GM23248 (cell line): ENCODE measurements around the gene MTHFSD. TPM values are rescaled to one million over a fixed set of nuclear protein-coding genes. Genes with fewer than 3 reads are reported as not detected.

Experiments
- DNase-seq: peaks from one replicate; pipeline ENCODE4 v3.0.0-alpha.2; 2015
- H2AFZ ChIP-seq: fragments of 200-600 bp; sonication (generic); 2 replicates; pipeline ENCODE4 v1.6.1; 2016; ENCODE audit warnings: antibody characterized with exemption
- H3F3A ChIP-seq: fragments of 200-600 bp; sonication (generic); 2 replicates; pipeline ENCODE4 v1.6.1; 2016; ENCODE audit warnings: mild to moderate bottlenecking, antibody characterized with exemption, mixed run types; ENCODE audit not compliant: insufficient read depth
- H3K27ac ChIP-seq: fragments of 200-600 bp; sonication (generic); 2 replicates; pipeline ENCODE4 v1.5.1; 2016; ENCODE audit warnings: mild to moderate bottlenecking
- H3K27me3 ChIP-seq: fragments of 200-600 bp; sonication (generic); replicated peaks from 2 replicates; pipeline ENCODE4 v1.6.1; 2016; ENCODE audit warnings: mild to moderate bottlenecking; ENCODE audit not compliant: insufficient read depth
- H3K36me3 ChIP-seq: fragments of 200-600 bp; sonication (generic); 2 replicates; pipeline ENCODE4 v1.6.1; 2016; ENCODE audit warnings: low read depth, mild to moderate bottlenecking
- H3K4me1 ChIP-seq: fragments of 200-600 bp; sonication (generic); 2 replicates; pipeline ENCODE4 v1.6.1; 2016; ENCODE audit warnings: mild to moderate bottlenecking; ENCODE audit not compliant: insufficient read depth
- H3K4me2 ChIP-seq: fragments of 200-600 bp; sonication (generic); one replicate; pipeline ENCODE4 v1.6.1; 2016; ENCODE audit warnings: mild to moderate bottlenecking; ENCODE audit not compliant: unreplicated experiment
- H3K4me3 ChIP-seq: fragments of 200-600 bp; sonication (generic); 2 replicates; pipeline ENCODE4 v1.5.1; 2016; ENCODE audit warnings: mild to moderate bottlenecking
- H3K79me2 ChIP-seq: fragments of 200-600 bp; sonication (generic); 2 replicates; pipeline ENCODE4 v1.6.1; 2016; ENCODE audit warnings: mild to moderate bottlenecking; ENCODE audit not compliant: insufficient read depth
- H3K9ac ChIP-seq: fragments of 200-600 bp; sonication (generic); 2 replicates; pipeline ENCODE4 v1.6.1; 2016; ENCODE audit warnings: mild to moderate bottlenecking
- H3K9me2 ChIP-seq: fragments of 200-600 bp; sonication (generic); 2 replicates; pipeline ENCODE4 v1.6.1; 2016; ENCODE audit warnings: mixed run types, mild to moderate bottlenecking, moderate library complexity; ENCODE audit not compliant: insufficient read depth
- H3K9me3 ChIP-seq: fragments of 200-600 bp; sonication (generic); one replicate; pipeline ENCODE4 v1.6.1; 2017; ENCODE audit warnings: low read depth
- H4K20me1 ChIP-seq: fragments of 200-600 bp; sonication (generic); 2 replicates; pipeline ENCODE4 v1.6.0; 2016; ENCODE audit not compliant: insufficient read depth
- EZH2 ChIP-seq: fragments of 200-600 bp; sonication (generic); IDR thresholded peaks from 2 replicates; pipeline ENCODE4 v1.6.1; 2018; ENCODE audit warnings: antibody characterized with exemption, mild to moderate bottlenecking; ENCODE audit not compliant: insufficient read depth, poor library complexity, severe bottlenecking
- EZH2phosphoT487 ChIP-seq: fragments of 200-600 bp; sonication (generic); IDR thresholded peaks from 2 replicates; pipeline ENCODE4 v1.6.1; 2018; ENCODE audit warnings: antibody characterized with exemption, moderate library complexity, mild to moderate bottlenecking, low read depth; ENCODE audit not compliant: insufficient read depth
- WGBS, 2 experiments: methylation state at CpG; one replicate each; pipeline ENCODE4 v1.1.6; 2015 to 2017; ENCODE audit warnings: low lambda C conversion rate in 2 of 2, low coverage in 1 of 2; ENCODE audit errors: missing lambda C conversion rate in 2 of 2; 5-methylcytosine and 5-hydroxymethylcytosine counted together
- in situ Hi-C: fragments of 300-500 bp; cut with MboI; formaldehyde crosslinking; loops from 2 replicates; pipeline ENCODE4 v1.15.0; 2020
- polyA plus RNA-seq: library from polyadenylated mRNA; unstranded; fragments of >200 nt; fragmentation: Nextera tagmentation; extraction: Ambion mirVana; gene quantifications from 2 replicates; pipeline ENCODE4 v1.2.1, GENCODE V29; 2016
- total RNA-seq: library from RNA; depleted of rRNA; stranded (reverse); fragments of >200 nt; shearing (Covaris generic); gene quantifications from 2 replicates; pipeline ENCODE4 v1.2.3, GENCODE V29; 2014

Gene MTHFSD
- total and polyA plus RNA-seq, 2 experiments from 2014 or later, result 12.9 to 14.0 TPM

GRCh38 chr16:86541560-86541959 lies 13.5 kb downstream of the MTHFSD start:
- Histone ChIP-seq H4K20me1 (no peaks in the 10 kb centered on the region), H3K9ac (no peak overlapping the region), H3K36me3 (peaks cover 24% of the 10 kb centered on the region; the same call in 1 of the 2 replicates), H3K79me2 (no peaks in the 10 kb centered on the region), H3K9me2 (no peaks in the 10 kb centered on the region), H3K4me1 (no peaks in the 10 kb centered on the region), H3K27ac (no peak overlapping the region), H3K9me3 (no peaks in the 10 kb centered on the region), H3K4me2 (no peak overlapping the region), H3F3A (no peaks in the 10 kb centered on the region), H2AFZ (no peak overlapping the region), H3K27me3 (no peaks in the 10 kb centered on the region), H3K4me3 (no peak overlapping the region)
- 92 to 93% methylated on average over 10 to 11 of the region's 11 CpGs for WGBS, 2 experiments
- TF ChIP-seq EZH2phosphoT487 (no peak), EZH2 (no peak)
- DNase-seq, result no peak
- in situ Hi-C loops, result no loop called here

GRCh38 chr16:86540894-86541293 lies 14.1 kb downstream of the MTHFSD start:
- H2AFZ ChIP-seq, result no peak overlapping the region
- in situ Hi-C loops, result no loop called here
- H3K9me3 ChIP-seq, result no peaks in the 10 kb centered on the region
- no peak overlapping the region for H3K4me2 ChIP-seq
- no peak for DNase-seq
- H3K9ac ChIP-seq, result no peak overlapping the region
- no peak for TF ChIP-seq EZH2
- no peak for TF ChIP-seq EZH2phosphoT487
- H3K27ac ChIP-seq, result no peak overlapping the region
- 90 to 92% methylated on average over 6 of the region's 6 CpGs for WGBS, 2 experiments
- H3K4me3 ChIP-seq, result no peak overlapping the region
- no peaks in the 10 kb centered on the region for H3K9me2 ChIP-seq
- H3K27me3 ChIP-seq, result no peaks in the 10 kb centered on the region
- H3K79me2 ChIP-seq, result no peaks in the 10 kb centered on the region
- H3K36me3 ChIP-seq, result peaks cover 24% of the 10 kb centered on the region; the same call in 1 of the 2 replicates
- H3F3A ChIP-seq, result no peaks in the 10 kb centered on the region
- no peaks in the 10 kb centered on the region for H3K4me1 ChIP-seq
- H4K20me1 ChIP-seq, result no peaks in the 10 kb centered on the region

- Histone ChIP-seq H3K4me2 (no peak overlapping the region), H3K36me3 (peaks cover 24% of the 10 kb centered on the region; the same call in 1 of the 2 replicates), H3K4me1 (no peaks in the 10 kb centered on the region), H4K20me1 (no peaks in the 10 kb centered on the region), H3K79me2 (no peaks in the 10 kb centered on the region), H3K9ac (no peak overlapping the region), H3K4me3 (no peak overlapping the region), H3K27ac (no peak overlapping the region), H2AFZ (no peak overlapping the region), H3K9me3 (no peaks in the 10 kb centered on the region), H3F3A (no peaks in the 10 kb centered on the region), H3K27me3 (no peaks in the 10 kb centered on the region), H3K9me2 (no peaks in the 10 kb centered on the region)
- no peak for TF ChIP-seq EZH2
- no peak for TF ChIP-seq EZH2phosphoT487
- 85 to 86% methylated on average over 17 of the region's 17 CpGs for WGBS, 2 experiments
- no peak for DNase-seq
- in situ Hi-C loops, result no loop called here
These were observed 16.7 kb downstream of the MTHFSD start for GRCh38 chr16:86538196-86538780.

- WGBS, 2 experiments, result 98 to 99% methylated on average over 4 of the region's 4 CpGs
These were observed 17.5 kb downstream of the MTHFSD start for GRCh38 chr16:86537486-86537885.

More at GRCh38 chr16:86537486-86537885, 17.5 kb downstream of the MTHFSD start:
- Histone ChIP-seq H3K9me3 (no peaks in the 10 kb centered on the region), H3K4me1 (no peaks in the 10 kb centered on the region), H3K9ac (no peak overlapping the region), H3K79me2 (no peaks in the 10 kb centered on the region), H3K4me3 (no peak overlapping the region), H3K27ac (no peak overlapping the region), H4K20me1 (no peaks in the 10 kb centered on the region), H3K27me3 (no peaks in the 10 kb centered on the region), H3K4me2 (no peak overlapping the region), H3K36me3 (peaks cover 24% of the 10 kb centered on the region; the same call in 1 of the 2 replicates), H3K9me2 (no peaks in the 10 kb centered on the region), H3F3A (no peaks in the 10 kb centered on the region), H2AFZ (no peak overlapping the region)
- in situ Hi-C loops, result no loop called here
- DNase-seq, result no peak
- TF ChIP-seq EZH2 (no peak), EZH2phosphoT487 (no peak)
